Activated T-helper 1 cell treated with anti-CD3 and anti-CD28 coated beads, Interleukin-12 subunit alpha, Interleukin-12 subunit beta, Interleukin-2, Interleukin-4 antibody, amounts not matched to agents 30 ng/mL and 10 ng/mL and 1 ng/mL, durations not matched to agents 14 hours and 24 hours and 36 hours (primary cell): Measurements from ENCODE around the gene CHD2. TPM values are rescaled to one million over a fixed set of nuclear protein-coding genes. Genes with fewer than 3 reads are reported as not detected.

Experiments used
- DNase-seq: peaks from one replicate; pipeline ENCODE4 v3.0.0; 2021; ENCODE audit warnings: low spot score
- H3K27ac Mint-ChIP-seq: one replicate; pipeline ENCODE4 v1.8.0; 2021; ENCODE audit warnings: mild to moderate bottlenecking, mixed read lengths
- H3K27me3 Mint-ChIP-seq: one replicate; pipeline ENCODE4 v1.8.0; 2022; ENCODE audit warnings: mild to moderate bottlenecking, moderate library complexity, mixed read lengths; ENCODE audit not compliant: insufficient read depth
- H3K36me3 Mint-ChIP-seq: one replicate; pipeline ENCODE4 v1.8.0; 2021; ENCODE audit warnings: low read depth, mixed read lengths
- H3K4me1 Mint-ChIP-seq: one replicate; pipeline ENCODE4 v1.8.0; 2021; ENCODE audit warnings: low read depth, mixed read lengths
- H3K4me3 Mint-ChIP-seq: one replicate; pipeline ENCODE4 v1.8.0; 2021; ENCODE audit warnings: mild to moderate bottlenecking, moderate library complexity, mixed read lengths
- H3K9me3 Mint-ChIP-seq: one replicate; pipeline ENCODE4 v1.8.0; 2021; ENCODE audit warnings: mixed read lengths
- intact Hi-C: fragments of 100-400 bp; cut with micrococcal nuclease; formaldehyde crosslinking; loops from one replicate; pipeline ENCODE4 v1.15.1; 2024
- total RNA-seq: library from RNA; stranded (reverse); gene quantifications from 2 replicates; pipeline ENCODE4 v1.2.3, GENCODE V29; 2022

Gene CHD2
- total RNA-seq, 1 donor from 2014 or later, result 102 TPM

GRCh38 chr15:93001156-93001555 is 101.0 kb downstream of the CHD2 start:
- H3K27ac Mint-ChIP-seq, result no peak overlapping the region
- no peaks in the 10 kb centered on the region for H3K9me3 Mint-ChIP-seq
- no peak overlapping the region for H3K4me3 Mint-ChIP-seq
- no peaks in the 10 kb centered on the region for H3K27me3 Mint-ChIP-seq
- intact Hi-C loops, result no loop called here
- peaks cover 62% of the 10 kb centered on the region for H3K36me3 Mint-ChIP-seq
- peaks cover 14% of the 10 kb centered on the region for H3K4me1 Mint-ChIP-seq
- DNase-seq, result no peak

- no peak overlapping the region for H3K4me3 Mint-ChIP-seq
- no peaks in the 10 kb centered on the region for H3K9me3 Mint-ChIP-seq
- peaks cover 57% of the 10 kb centered on the region for H3K36me3 Mint-ChIP-seq
- H3K27ac Mint-ChIP-seq, result no peak overlapping the region
- intact Hi-C loops, result no loop called here
- peaks cover 14% of the 10 kb centered on the region for H3K4me1 Mint-ChIP-seq
- no peaks in the 10 kb centered on the region for H3K27me3 Mint-ChIP-seq
- DNase-seq, result no peak
Measured at GRCh38 chr15:93001881-93002280, 101.8 kb downstream of the CHD2 start.

GRCh38 chr15:93005133-93005532 is 105.0 kb downstream of the CHD2 start:
- Mint-ChIP-seq H3K27ac (no peak overlapping the region), H3K4me3 (no peak overlapping the region), H3K4me1 (peaks cover 5% of the 10 kb centered on the region), H3K36me3 (peaks cover 58% of the 10 kb centered on the region), H3K9me3 (no peaks in the 10 kb centered on the region), H3K27me3 (no peaks in the 10 kb centered on the region)
- DNase-seq, result no peak
- intact Hi-C loops, result loop anchor here (2.0 kb wide), 1 partner anchor 14 kb away; no protein-coding TSS in a partner anchor

GRCh38 chr15:93007994-93008393 is 107.9 kb downstream of the CHD2 start:
- H3K27ac Mint-ChIP-seq, result no peak overlapping the region

GRCh38 chr15:93012786-93013185 is 112.7 kb downstream of the CHD2 start:
- no peak for DNase-seq
- peaks cover 68% of the 10 kb centered on the region for H3K36me3 Mint-ChIP-seq
- no peaks in the 10 kb centered on the region for H3K9me3 Mint-ChIP-seq
- intact Hi-C loops, result no loop called here
- no peaks in the 10 kb centered on the region for H3K27me3 Mint-ChIP-seq
- H3K4me1 Mint-ChIP-seq, result peaks cover 15% of the 10 kb centered on the region
- H3K4me3 Mint-ChIP-seq, result no peak overlapping the region
- peak overlapping the region; percentile 19 for H3K27ac Mint-ChIP-seq

More at GRCh38 chr15:93007994-93008393, 107.9 kb downstream of the CHD2 start:
- H3K4me1 Mint-ChIP-seq, result peaks cover 5% of the 10 kb centered on the region
- no peak overlapping the region for H3K4me3 Mint-ChIP-seq
- no peak for DNase-seq
- H3K9me3 Mint-ChIP-seq, result no peaks in the 10 kb centered on the region
- H3K27me3 Mint-ChIP-seq, result no peaks in the 10 kb centered on the region
- intact Hi-C loops, result no loop called here
- peaks cover 59% of the 10 kb centered on the region for H3K36me3 Mint-ChIP-seq

- DNase-seq, result no peak
- peaks cover 60% of the 10 kb centered on the region for H3K4me1 Mint-ChIP-seq
- H3K9me3 Mint-ChIP-seq, result no peaks in the 10 kb centered on the region
- H3K27me3 Mint-ChIP-seq, result no peaks in the 10 kb centered on the region
- intact Hi-C loops, result no loop called here
- peaks cover 77% of the 10 kb centered on the region for H3K36me3 Mint-ChIP-seq
- H3K4me3 Mint-ChIP-seq, result no peak overlapping the region
- H3K27ac Mint-ChIP-seq, result no peak overlapping the region
Measured at GRCh38 chr15:93017526-93017925, 117.4 kb downstream of the CHD2 start.

GRCh38 chr15:93018574-93018973 is 118.5 kb downstream of the CHD2 start:
- Mint-ChIP-seq H3K36me3 (peaks cover 78% of the 10 kb centered on the region), H3K9me3 (no peaks in the 10 kb centered on the region), H3K27ac (peak overlapping the region; percentile 82), H3K4me1 (peaks cover 71% of the 10 kb centered on the region), H3K4me3 (no peak overlapping the region), H3K27me3 (no peaks in the 10 kb centered on the region)
- DNase-seq, result no peak
- intact Hi-C loops, result no loop called here

- intact Hi-C loops, result no loop called here
- no peak for DNase-seq
- Mint-ChIP-seq H3K4me1 (peaks cover 75% of the 10 kb centered on the region), H3K27me3 (no peaks in the 10 kb centered on the region), H3K36me3 (peaks cover 78% of the 10 kb centered on the region), H3K27ac (peak overlapping the region; percentile 46), H3K4me3 (no peak overlapping the region), H3K9me3 (no peaks in the 10 kb centered on the region)
Measured at GRCh38 chr15:93019090-93019489, 119.0 kb downstream of the CHD2 start.

GRCh38 chr15:93019971-93020370 is 119.8 kb downstream of the CHD2 start:
- Mint-ChIP-seq H3K36me3 (peaks cover 80% of the 10 kb centered on the region), H3K27ac (peak overlapping the region; percentile 46), H3K4me1 (peaks cover 84% of the 10 kb centered on the region), H3K4me3 (no peak overlapping the region), H3K9me3 (no peaks in the 10 kb centered on the region), H3K27me3 (no peaks in the 10 kb centered on the region)
- no peak for DNase-seq
- intact Hi-C loops, result loop anchor here (2.0 kb wide), 1 partner anchor 217 kb away; no protein-coding TSS in a partner anchor

- H3K27ac Mint-ChIP-seq, result peak overlapping the region; percentile 79
- H3K9me3 Mint-ChIP-seq, result no peaks in the 10 kb centered on the region
- H3K4me3 Mint-ChIP-seq, result peak overlapping the region; percentile 34
- H3K36me3 Mint-ChIP-seq, result peaks cover 79% of the 10 kb centered on the region
- intact Hi-C loops, result loop anchor here (2.0 kb wide), 1 partner anchor 218 kb away; no protein-coding TSS in a partner anchor
- peaks cover 91% of the 10 kb centered on the region for H3K4me1 Mint-ChIP-seq
- DNase-seq, result no peak
- no peaks in the 10 kb centered on the region for H3K27me3 Mint-ChIP-seq
Measured at GRCh38 chr15:93020976-93021772, 121.0 kb downstream of the CHD2 start.

- Mint-ChIP-seq H3K9me3 (no peaks in the 10 kb centered on the region), H3K27me3 (no peaks in the 10 kb centered on the region), H3K4me1 (peaks cover 70% of the 10 kb centered on the region), H3K4me3 (no peak overlapping the region), H3K36me3 (peaks cover 65% of the 10 kb centered on the region), H3K27ac (no peak overlapping the region)
- intact Hi-C loops, result no loop called here
- DNase-seq, result no peak
Measured at GRCh38 chr15:93024293-93024692, 124.2 kb downstream of the CHD2 start.

GRCh38 chr15:93024716-93025624 is 124.8 kb downstream of the CHD2 start:
- Mint-ChIP-seq H3K4me1 (peaks cover 70% of the 10 kb centered on the region), H3K4me3 (no peak overlapping the region), H3K36me3 (peaks cover 61% of the 10 kb centered on the region), H3K27me3 (no peaks in the 10 kb centered on the region), H3K27ac (peak overlapping the region; percentile 75), H3K9me3 (no peaks in the 10 kb centered on the region)
- intact Hi-C loops, result no loop called here
- no peak for DNase-seq

GRCh38 chr15:93025625-93025982 is 125.5 kb downstream of the CHD2 start:
- DNase-seq, result no peak
- intact Hi-C loops, result no loop called here
- no peaks in the 10 kb centered on the region for H3K9me3 Mint-ChIP-seq
- peak overlapping the region; percentile 75 for H3K27ac Mint-ChIP-seq
- H3K4me1 Mint-ChIP-seq, result peaks cover 70% of the 10 kb centered on the region
- peaks cover 55% of the 10 kb centered on the region for H3K36me3 Mint-ChIP-seq
- H3K27me3 Mint-ChIP-seq, result no peaks in the 10 kb centered on the region
- H3K4me3 Mint-ChIP-seq, result no peak overlapping the region
